Renal cortical epithelial cell (primary cell): ENCODE data around the gene GRIK1. TPM values are rescaled to one million over a fixed set of nuclear protein-coding genes. Genes with fewer than 3 reads are reported as not detected.

Source experiments
- DNase-seq: peaks from one replicate; pipeline ENCODE4 v3.0.0-alpha.2; 2011; ENCODE audit warnings: low read depth
- total RNA-seq: library from RNA; depleted of rRNA; stranded (reverse); fragments of >200 nt; gene quantifications from 2 replicates; pipeline ENCODE4 v1.2.3, GENCODE V29; 2014

Gene GRIK1
- total RNA-seq, 1 donor from 2014 or later: not detected

DNA sequence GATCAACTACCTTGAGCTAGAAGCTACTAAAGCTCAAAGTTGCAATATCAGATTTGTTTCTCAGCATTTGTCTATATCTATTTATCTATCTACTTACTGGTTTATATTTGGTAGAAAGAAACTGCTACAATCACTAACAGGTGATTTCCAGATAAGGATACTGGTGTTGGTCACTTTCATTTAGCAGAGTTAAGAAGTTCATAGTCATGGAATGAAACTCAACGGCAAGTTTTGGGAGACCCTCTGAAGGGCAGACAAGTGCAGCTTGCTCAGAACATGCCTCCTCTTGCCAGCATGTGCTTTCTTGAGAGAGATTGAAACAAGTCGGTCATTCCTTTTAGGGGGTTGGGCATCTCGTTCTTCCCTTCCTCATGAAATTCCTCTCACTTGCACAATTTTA, 296.5 kb downstream of the GRIK1 start:
- no peak for DNase-seq

DNA sequence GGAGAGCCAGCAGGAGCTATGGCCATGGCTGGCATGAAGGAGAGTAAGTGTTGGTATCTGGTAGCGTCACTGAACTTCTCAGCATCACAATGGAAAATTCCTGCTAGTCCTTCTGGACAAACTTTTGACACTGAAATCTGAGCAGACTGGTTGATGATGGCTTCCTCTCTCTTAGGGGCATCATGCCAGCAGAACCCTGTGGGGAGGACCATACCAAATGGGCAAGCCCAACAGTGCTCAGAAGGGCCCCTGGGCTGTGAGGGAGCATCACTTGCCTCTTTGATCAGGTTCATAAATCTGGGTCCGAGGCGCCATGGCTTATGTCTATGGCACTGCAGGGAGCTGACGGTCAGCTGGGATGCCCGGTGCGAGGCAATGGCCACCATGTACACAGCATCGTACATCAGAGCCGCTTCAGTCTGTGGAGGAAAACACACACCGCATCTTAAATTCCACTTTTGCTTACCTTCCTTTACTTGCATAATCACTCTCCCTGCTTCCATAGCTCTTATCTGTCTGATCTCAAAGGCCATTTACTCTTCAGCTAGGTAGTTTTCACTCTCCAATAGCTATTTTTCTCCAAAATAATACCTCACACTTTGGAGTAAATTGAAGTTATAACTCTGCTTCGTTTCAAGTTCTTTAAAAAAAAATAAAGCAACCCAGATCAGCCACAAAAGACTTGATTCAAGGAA, 297.1 kb downstream of the GRIK1 start:
- DNase-seq: no peak

DNA sequence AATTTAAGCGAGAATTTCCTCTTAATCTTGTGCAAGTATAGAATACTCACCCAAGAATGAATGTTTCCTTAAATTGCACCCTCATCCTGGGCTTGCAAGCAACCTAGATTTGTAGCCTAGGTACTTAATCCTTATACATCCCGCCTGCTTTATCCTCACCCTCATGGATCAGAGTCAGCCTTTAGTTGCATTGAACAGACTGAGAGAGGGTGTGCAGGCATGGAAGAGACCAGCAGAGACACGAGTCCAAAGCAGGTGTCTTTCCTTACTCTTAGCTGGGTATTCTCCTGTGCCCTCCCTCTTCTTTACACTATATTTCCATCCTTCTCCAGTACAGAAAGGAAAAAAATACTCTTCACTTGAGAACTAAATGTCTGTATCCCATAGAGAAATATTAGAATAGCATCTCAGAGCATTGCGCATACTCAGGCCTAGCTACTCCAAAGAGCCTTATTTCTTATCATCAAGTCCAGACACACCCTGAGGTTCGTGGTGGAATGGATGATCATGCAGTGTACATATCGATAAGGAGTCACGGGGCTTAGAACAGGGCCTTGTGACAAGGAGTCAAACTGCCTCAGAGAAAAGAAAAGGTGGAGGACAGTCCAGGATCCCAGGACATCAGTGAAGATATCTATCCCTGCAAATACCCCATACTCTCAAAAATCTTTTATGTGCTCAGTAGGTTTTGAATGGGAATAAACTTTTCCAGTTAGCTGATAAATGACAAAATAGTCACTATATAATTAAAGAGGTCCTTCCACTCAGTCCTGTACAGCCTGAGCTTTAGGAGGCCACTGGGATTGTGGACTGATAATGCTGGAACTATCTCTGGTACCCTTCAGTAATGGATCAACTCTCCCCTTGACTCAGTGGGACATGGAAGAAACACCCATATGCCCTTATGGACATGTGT, 297.9 kb downstream of the GRIK1 start:
- DNase-seq: no peak

DNA sequence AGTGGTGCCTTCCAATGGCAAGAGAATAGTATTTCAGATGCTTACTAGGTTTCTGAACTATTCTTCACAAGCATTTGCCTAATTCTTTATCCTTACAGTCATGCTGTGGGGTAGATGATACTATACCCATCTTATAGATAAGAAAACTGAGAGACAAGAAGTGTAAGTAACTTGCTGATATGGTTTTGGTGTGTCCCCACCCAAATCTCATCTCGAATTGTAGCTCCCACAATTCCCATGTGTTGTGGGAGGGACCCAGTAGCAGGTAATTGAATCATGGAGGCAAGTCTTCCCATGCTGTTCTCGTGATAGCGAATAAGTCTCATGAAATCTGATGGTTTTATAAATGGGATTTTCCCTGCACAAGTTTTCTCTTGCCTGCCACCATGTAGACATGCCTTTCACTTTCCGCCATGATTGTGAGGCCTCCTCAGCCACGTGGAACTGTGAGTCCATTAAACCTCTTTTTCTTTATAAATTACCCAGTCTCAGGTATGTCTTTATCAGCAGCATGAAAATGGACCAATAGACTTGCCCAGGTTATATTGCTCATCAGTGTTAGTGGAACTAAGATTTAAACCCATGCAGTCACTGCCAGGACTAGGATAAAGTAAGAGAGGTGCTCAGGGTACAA, 298.7 kb downstream of the GRIK1 start:
- no peak for DNase-seq

DNA sequence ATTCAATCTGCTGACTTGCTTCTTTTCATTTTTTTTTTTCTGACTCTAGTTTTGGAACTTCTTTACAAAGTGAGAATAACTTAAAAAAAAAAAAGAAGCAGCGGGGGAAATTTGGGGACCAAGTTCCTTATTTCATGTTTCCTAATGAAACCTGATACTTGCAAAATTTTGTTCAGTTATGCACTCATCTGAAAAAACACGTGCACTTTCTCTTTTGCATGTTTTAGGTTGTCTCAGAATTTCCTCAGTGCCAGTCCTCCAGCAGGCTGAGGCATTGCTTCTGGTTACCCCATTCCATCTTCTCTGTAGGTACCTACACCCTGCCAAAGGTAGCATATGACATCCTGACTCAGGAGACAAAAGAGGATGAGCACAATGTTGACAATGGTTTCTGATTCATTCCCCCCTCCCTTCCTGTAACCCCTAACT, 299.7 kb downstream of the GRIK1 start:
- no peak for DNase-seq

DNA sequence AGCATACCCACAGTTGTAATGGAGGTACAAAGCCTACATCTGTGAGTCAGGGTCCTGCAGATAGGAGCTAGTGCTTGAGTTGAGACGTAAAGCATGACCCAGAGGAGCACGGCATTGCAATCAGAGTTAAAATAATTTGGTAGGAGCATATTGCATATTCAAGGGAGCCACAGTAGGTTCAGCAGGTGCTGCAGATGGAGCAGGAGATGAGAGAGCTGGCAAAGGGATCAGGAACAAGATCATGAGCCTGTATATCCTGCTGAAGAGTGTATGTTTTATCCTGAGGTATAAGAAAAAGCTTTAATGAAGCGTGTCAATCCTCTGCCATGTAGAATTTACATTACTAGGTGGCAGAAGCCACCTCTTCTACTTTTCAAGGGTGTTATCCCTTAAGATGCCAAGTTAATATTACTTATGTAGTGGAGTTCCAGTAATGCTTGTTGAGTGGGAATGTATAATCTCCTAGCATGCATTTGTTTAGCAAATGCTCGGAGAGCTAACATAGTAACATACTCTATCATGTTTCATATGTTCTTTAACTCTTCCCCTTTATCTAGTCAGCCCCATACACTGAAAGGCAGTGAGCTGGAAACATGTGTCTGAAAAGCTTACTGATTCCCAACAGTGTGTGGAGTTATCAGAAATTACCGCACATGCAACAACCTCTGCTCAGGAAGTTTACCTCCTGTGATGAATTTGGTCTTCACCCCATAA, 300.3 kb downstream of the GRIK1 start:
- no peak for DNase-seq

DNA sequence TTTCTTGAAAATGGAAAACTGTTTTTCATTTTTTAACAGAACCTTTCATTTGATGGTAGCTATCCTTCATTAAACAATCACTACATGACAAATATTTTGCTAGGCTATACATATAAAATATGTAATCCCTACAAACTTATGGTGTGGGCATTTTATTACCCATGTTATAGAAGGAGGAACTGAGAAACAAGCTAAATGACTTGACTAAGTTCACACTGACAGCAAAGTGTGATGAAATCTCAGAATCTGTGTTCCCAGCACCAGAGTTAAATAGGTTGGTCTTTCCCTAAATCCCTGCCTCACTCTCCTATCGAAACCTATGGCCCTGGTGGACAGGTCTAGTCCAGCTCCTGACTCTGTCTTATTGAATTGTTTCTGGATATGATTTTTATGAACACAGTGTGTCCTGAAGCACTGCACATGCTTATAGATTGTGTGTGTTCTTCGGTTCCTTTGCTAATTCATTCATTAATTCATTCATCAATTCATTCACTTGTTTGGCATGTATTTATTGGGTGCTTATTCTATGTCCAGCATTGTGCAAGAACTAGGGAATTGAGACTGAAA, 301.0 kb downstream of the GRIK1 start:
- no peak for DNase-seq

DNA sequence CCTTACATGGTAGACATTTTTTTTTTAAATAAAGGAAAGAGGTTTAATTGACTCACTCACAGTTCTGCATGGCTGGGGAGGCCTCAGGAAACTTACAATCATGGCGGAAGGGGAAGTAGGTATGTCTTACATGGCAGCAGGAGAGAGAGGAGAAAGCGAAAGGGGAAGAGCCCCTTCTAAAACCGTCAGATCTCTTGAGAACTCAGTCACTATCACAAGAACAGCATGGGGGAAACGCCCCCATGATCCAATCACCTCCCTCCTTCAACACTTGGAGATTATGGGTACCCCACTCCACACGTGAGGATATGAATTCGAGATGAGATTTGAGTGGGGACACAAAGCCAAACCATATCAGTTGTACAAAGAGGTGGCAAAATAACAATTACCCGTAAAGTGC, 301.7 kb downstream of the GRIK1 start:
- no peak for DNase-seq

DNA sequence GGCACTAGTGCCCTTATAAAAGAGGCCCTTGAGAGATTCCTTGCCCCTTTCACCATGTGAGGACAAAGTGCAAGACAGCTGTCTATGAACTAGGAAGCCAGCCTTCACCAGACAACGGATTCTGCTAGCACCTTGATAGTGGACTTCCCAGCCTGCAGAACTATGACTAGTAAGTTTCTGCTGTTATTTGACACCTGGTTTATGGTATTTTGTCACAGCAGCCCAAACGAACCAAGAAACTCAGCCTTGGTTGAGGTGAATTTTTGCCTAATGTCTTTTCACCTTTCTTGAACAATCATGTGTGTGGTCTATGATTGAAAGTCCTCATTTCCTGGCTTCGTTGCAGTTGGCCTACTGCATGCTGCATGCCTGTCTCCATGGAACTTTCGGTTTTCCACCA, 302.2 kb downstream of the GRIK1 start:
- no peak for DNase-seq

DNA sequence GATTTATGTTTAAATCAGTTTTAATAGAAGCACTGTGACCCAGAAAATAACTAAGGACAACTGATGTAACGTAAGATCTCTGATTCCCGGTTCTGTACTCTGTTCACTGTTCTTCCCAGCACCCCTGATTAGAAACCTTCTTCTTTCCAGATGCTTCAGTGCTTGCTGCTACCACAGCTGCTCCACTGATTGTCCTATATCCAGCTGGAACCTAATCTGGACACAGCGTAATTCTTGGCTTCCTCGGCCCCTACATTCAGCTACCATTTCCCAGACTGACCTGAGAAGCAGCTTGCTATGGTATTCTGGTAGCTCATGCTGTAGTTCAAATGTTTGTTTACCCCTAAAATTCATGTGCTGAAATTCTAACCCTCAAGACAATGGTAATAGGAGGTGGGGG, 302.7 kb downstream of the GRIK1 start:
- no peak for DNase-seq

DNA sequence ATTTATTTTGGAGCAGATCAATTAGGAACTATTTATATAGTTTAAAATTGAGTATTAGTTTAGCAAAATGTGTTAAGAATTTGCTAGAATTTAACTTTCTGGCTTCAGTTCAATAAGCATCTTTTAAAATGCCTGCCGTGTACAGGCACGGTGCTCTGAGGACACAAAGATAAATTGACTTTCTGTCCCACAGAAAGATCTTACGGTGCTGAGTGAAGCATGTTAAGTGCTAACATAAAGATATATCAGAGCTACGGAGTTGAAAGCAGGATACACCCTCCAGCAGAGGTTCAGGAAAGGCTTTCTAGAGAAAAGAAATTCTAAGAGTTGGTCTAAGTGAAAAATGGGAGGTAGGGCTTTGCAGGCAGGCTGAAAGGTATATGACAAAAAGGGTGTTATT, 305.4 kb downstream of the GRIK1 start:
- no peak for DNase-seq

DNA sequence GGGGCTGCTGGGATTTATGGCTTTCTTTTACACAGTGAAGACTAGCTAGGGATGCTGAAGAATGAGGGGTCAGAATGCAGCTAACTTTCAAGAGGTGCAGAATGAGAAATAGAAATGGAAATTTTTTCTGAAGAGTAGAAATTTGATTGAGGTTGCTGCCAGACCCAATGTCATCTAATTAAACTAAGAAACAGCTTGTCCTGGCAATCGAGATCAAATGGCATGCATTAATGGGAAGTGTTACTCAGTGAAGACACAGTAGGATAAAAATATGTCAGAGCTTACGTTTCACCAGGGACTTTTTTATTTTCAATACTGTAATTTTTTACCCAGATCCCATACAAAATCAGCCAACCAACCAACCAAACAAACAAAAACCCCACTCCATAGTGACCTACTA, 306.0 kb downstream of the GRIK1 start:
- DNase-seq: no peak

DNA sequence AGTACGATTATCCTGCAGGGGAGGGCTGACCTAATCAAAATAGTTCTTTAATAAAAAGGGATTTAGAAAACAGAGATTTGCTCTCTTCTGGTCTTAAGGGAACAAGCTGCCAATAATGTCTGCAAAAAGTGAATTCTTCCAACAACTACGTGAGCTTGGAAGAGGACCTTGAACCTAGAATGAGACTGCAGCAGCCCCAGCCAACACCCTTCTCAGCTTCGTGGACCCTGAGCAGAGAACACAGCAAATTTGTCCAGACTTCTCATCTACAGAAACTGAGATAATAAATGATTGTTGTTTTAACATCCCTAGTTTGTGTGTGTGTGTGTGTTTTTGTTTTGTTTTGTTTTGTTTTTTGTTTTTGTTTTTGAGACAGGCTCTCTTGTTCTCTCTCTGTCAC, 309.4 kb downstream of the GRIK1 start:
- DNase-seq: no peak

DNA sequence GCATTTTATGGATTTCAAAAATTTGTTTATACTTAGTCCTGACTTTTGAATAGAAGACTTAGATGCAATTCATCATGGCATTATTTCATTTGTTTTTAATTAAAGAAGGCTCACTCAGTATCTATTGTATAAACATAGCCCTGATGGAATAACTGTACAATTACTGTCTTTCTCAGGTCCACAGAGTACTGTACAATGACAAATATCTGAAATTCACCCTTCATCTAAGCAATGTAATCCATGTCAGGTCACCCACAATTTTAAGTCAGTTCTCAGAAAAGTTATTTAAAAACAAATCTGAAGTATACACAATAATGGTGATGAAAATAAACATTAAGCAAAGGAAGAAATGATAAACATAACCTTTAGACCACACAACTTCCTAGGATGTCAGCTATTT, 311.9 kb downstream of the GRIK1 start:
- DNase-seq: no peak

DNA sequence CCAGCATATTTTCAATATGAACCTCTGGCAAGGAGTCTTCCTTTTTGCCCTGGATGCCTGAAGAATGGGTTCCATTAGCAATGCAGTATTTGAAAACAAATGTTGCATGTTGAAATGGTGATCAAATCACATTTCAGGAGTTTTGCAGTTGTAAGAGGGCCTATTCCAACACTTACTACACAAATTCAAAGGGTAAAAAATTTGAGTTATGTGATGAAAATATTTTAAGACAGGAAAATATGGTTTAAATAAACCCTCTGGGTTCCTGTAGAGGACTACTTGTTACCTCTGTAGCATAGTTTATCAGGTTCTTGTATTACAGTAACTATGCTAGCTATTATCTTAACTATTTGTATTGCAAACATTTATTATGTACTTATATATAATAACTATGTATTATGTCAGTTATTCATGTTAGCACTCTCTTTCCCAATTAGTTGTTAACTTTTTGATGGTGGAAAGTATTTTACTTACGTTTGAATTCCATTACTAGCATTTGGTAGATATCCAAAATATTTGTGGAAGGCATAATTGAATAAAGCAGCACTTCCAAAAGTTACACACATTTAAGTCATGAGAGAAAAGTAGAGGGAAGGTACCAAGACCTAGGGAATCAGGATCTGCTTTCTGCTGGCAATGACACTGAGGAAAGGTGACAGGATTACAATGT, 312.9 kb downstream of the GRIK1 start:
- no peak for DNase-seq

DNA sequence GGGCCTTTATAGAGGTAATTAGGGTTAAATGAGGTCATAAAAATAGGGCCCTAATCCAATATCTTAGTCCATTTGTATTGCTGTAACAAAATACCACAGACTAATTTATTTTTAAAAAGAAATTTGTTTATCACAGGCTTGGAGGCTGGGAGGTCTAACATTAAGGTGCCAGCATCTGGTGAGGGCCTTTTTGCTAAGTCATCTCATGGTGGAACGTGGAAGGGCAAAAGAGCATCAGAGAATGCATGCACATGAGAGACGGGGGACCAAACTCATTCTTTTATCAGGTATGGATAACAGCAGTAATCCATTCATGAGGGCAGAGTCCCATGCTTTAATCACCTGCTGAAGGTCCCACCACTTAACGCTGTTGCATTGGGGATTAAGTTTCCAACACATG, 313.8 kb downstream of the GRIK1 start:
- DNase-seq: no peak

DNA sequence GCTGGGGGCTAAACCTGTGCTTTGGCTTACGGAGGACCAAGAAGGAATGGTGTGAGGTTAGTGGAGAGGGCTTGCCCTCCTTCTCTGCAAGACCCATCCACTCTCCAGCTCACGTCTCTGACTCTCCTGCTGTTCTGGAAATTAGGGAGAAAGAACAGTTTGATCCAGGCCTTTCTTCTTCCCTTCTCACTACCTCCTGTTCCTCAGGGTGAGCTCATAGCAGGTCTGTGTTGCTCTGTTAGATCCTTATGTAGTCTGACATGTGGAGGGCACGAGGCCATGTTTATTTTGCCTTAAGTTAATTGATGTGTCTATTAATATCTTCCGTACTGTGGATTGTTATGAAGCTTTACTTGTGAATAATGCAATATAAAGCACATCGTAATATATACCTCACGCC, 315.0 kb downstream of the GRIK1 start:
- DNase-seq: no peak

DNA sequence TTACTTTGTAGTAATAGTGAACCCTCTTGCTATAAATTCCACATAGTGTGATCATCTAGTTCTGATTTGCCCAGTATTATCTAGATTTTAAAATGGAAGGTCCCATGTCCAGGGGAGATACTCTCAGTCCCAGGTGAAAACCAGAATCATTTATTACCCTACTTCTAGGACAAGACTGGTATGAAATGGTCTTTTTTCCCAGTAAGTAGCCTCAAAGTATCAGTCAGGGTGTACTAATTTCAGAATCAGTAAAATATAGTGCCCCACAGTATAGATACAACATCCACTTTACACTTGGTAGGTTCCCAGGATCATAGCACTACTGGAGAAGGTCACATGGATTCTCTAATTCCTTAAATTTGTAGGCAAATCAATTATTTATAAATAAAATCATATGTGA, 318.3 kb downstream of the GRIK1 start:
- DNase-seq: no peak

DNA sequence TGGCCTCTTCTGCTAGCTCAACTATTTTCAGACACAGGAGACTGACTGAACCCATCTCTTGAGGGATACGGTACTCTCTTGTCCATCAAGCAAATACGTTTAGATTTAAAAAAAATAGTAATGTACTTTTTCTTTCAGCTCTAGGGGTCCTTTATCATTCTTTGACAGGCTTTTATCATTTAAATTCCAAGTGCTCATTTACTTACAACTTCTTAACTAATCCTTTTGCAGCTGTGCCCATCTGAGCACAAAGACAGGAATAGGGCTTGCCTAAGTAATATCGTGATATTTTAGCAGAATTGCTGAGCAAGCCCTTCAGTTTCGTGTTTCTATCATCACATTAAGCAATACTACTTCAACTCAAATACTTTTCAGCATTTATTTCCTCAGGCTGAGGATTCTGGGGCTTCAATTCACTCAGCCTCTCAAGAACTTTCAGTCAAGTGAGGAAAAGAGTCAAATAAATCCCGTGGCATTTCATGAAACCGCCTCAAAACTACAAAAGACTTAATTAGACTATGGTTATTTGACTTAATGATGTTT, 323.5 kb downstream of the GRIK1 start:
- DNase-seq: no peak

DNA sequence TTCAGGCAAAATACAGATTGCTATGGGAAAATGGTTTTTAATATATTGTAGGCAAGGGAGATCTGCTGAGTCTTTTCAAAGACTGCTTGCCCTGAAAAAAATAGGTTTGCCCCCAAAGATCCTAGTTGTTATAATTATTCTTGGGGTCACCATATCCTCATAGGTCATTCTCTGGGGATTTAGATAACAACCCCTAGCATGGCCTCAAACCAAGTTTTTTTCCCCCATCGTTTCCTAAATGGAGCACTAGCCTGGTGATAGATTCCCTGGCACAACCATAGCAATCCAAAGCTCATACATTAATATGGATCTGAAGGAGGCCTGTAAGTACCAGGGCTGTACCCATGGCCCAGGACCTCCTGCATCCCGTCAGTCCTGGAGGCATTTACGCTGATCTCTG, 325.9 kb downstream of the GRIK1 start:
- no peak for DNase-seq

DNA sequence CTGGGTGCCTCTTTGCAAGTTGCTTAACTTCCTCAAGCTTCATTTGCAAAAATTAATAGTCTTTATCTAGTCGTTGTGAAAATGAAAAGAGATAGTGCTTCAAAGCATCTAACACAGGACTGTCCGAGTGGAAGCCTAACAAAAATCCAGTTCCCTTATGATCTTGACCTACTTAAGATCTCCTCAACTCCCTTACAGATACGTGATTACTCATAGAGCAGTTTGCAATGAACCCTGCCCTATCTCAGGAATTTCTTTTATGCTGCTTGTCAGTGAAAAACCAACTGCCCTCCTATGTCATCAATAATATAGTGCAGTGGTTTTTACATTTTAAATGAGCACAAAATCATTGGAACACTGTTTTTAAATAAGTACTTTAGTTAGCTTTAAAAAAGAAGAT, 326.8 kb downstream of the GRIK1 start:
- peak; percentile 19 for DNase-seq
